ENCODE measurements around the gene GRID1. TPM values are rescaled to one million over a fixed set of nuclear protein-coding genes. Genes with fewer than 3 reads are reported as not detected.

The GRID1 gene
- total RNA-seq, 1 donor, result not detected

DNA sequence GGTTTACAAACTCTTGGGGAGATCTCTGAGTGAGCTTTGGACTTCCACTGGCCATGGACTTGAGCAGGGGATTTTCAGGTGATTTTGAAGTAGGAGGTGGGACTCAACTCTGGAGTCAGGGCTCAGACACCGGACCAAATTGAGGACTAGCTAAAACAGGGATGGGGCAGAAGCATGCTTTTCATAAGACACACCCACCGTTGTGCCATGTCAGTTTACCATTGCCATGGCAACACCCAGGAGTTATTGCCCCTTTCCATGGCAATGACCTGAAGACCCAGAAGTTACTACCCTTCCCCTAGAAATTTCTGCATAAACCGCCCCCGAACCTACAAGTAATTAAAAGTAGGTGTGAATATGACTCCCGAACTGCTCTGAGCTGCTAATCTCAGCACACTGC, 320.7 kb downstream of the GRID1 start:
- no peak for DNase-seq (ENCODE audit: low read depth)
- H3K4me3 ChIP-seq (ENCODE audit: low read depth, low read length), result no peak overlapping the region
- TF ChIP-seq, protein P1, sequence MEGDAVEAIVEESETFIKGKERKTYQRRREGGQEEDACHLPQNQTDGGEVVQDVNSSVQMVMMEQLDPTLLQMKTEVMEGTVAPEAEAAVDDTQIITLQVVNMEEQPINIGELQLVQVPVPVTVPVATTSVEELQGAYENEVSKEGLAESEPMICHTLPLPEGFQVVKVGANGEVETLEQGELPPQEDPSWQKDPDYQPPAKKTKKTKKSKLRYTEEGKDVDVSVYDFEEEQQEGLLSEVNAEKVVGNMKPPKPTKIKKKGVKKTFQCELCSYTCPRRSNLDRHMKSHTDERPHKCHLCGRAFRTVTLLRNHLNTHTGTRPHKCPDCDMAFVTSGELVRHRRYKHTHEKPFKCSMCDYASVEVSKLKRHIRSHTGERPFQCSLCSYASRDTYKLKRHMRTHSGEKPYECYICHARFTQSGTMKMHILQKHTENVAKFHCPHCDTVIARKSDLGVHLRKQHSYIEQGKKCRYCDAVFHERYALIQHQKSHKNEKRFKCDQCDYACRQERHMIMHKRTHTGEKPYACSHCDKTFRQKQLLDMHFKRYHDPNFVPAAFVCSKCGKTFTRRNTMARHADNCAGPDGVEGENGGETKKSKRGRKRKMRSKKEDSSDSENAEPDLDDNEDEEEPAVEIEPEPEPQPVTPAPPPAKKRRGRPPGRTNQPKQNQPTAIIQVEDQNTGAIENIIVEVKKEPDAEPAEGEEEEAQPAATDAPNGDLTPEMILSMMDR (IDR thresholded peaks at IDR 0.05; ENCODE audit: insufficient read depth, low read length), result no peak

DNA sequence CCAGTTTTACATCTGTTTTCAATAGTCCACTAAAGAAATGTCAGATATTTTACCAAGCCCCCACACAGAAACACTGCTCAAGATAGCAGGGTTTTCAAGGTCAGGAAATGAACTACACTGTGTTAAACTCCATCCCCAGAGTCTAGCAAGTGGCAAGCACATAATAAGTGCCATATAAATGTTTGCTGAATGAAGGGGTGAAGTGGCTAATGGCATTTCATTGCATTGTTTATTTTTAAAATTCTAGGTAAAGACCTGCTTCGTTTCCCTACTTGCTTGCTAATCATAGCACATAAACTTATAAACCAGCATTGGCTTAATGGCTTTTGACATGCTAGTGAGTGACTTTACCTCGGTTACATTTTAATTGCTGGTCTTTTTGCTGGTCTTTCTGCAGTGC, 322.6 kb downstream of the GRID1 start:
- TF ChIP-seq, protein P1 (IDR thresholded peaks at IDR 0.05; ENCODE audit: insufficient read depth, low read length), result no peak
- no peak overlapping the region for H3K4me3 ChIP-seq (ENCODE audit: low read depth, low read length)
- no peak for DNase-seq (ENCODE audit: low read depth)

DNA sequence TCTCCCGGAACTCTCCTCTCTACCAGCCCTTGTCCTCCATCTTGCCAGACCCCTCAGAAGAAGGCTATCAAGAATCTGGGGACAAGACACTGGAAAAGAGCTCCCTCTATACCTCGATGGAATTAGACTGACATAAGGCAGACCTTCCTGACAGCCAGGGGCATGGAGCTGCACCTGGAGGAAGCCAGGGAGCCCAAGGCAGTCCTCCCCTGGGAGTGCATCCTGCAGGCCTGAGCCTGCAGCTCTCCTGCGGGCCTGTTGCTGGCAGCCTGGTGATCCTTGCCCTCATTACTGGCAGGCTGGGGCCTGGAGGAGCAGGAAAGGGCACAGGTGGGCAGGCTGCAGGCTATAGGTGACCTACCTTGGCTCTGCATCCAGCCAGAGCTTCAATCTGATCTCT, 323.4 kb downstream of the GRID1 start:
- no peak overlapping the region for H3K4me3 ChIP-seq (ENCODE audit: low read depth, low read length)
- TF ChIP-seq, protein P1 (IDR thresholded peaks at IDR 0.05; ENCODE audit: insufficient read depth, low read length), result no peak
- DNase-seq (ENCODE audit: low read depth), result no peak

DNA sequence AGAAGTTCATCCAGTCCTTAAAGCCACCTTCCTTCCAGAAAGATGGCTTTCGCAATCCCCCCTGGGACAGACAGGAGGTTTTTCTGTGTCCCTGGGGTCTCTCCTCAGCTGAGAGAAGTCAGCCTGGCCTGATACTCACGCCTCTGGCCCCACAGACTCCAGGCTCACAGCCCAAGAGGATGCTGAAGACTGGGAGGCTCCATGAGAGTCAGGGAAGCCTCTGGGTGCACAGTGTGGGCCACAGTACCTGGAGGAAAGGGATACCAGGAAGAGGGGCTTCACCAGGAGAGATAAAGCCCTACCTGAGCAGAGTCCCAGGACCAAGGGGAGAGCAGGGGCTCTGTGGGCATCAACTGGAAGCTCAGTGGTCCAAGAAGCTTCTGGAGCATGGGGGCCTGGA, 324.4 kb downstream of the GRID1 start:
- no peak for DNase-seq (ENCODE audit: low read depth)
- TF ChIP-seq, protein P1 (IDR thresholded peaks at IDR 0.05; ENCODE audit: insufficient read depth, low read length), result no peak
- H3K4me3 ChIP-seq (ENCODE audit: low read depth, low read length), result no peak overlapping the region

DNA sequence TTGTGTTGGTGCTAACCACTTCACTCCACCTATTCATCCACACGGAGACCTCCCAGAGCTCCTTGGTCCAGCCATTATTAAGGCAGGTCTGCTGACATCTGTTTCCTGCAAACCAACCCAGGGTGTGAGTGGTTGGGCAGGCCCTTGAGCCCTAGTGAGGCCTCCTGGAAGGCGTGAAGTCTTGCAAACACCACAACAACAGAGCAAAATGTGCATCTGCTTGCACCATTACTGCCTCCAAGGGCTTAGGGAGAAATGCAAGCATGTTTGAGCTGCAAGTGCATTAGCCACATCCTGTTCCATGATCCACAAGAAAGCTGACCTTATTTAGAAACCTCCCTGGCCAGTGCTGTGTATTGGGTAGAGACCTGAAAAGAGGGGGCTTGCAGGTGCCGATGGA, 325.5 kb downstream of the GRID1 start:
- DNase-seq (ENCODE audit: low read depth), result no peak
- TF ChIP-seq, protein P1 (IDR thresholded peaks at IDR 0.05; ENCODE audit: insufficient read depth, low read length), result no peak
- no peak overlapping the region for H3K4me3 ChIP-seq (ENCODE audit: low read depth, low read length)

DNA sequence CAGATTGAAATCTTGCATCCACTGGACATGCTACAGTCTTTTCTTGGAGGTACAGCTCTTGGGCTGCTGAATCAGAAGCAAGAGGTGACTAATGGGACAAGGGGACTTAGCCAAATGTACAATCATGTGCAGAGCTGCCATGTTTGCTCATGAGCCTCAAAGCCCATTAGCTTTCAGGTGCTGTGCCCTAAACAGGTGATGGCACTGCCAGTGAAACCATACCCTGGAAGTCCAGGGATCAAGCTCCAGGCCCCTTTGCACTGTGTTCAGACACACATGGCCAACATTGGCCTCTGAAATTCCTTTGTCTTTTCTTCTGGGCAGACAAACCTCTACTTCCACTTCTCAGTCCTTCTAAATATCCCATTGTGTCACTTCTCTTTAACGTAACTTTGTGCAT, 328.2 kb downstream of the GRID1 start:
- TF ChIP-seq, protein P1 (IDR thresholded peaks at IDR 0.05; ENCODE audit: insufficient read depth, low read length), result no peak
- no peak overlapping the region for H3K4me3 ChIP-seq (ENCODE audit: low read depth, low read length)
- no peak for DNase-seq (ENCODE audit: low read depth)

DNA sequence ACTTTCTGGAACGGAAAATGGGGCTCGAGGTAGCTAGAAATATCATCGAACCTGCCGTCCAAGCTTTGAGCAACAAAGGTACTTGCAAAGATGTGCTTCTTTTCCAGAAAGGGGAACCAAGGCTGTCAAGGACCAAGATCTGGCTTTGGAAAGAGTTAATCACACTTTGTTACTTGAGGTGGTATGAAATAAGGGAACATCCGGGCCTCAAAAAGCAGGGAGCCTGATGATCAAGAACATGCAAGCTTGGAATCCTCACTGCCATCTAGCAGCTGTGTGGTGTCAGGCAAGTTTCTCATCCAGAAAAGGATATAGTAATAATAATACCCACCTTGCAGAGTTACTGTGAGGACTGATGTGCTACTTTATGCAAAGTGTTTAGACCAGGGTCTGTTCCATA, 329.5 kb downstream of the GRID1 start:
- TF ChIP-seq, protein P1 (IDR thresholded peaks at IDR 0.05; ENCODE audit: insufficient read depth, low read length), result no peak
- no peak for DNase-seq (ENCODE audit: low read depth)
- no peak overlapping the region for H3K4me3 ChIP-seq (ENCODE audit: low read depth, low read length)

All from fibroblast of the aortic adventitia (primary cell).